GM12891 (cell line): ENCODE measurements around the gene AGXT.

Source experiments
- PAX5 ChIP-seq: IDR thresholded peaks from 2 replicates; pipeline ENCODE4 v1.6.1; 2011; ENCODE audit warnings: low read length, moderate library complexity, mild to moderate bottlenecking; ENCODE audit not compliant: insufficient read depth, severe bottlenecking
- POLR2A ChIP-seq: IDR thresholded peaks from 2 replicates; pipeline ENCODE4 v1.6.1; 2011; ENCODE audit warnings: low read depth, low read length, control low read depth
- SPI1 ChIP-seq: IDR thresholded peaks from 2 replicates; pipeline ENCODE4 v1.6.1; 2011; ENCODE audit warnings: low read depth, low read length, control low read depth

- no peak for TF ChIP-seq POLR2A
- TF ChIP-seq PAX5 = no peak
- no peak for TF ChIP-seq SPI1
These were observed 37.7 kb downstream of the AGXT start, which contains the start of gene CROCC2 for GRCh38 chr2:240906141-240906910.
